ENCODE results near the gene ATG5.

ATG5 gene

GRCh38 chr6:106185615-106186014 is 139.9 kb downstream of the ATG5 start:
- H3K4me3 ChIP-seq (ENCODE audit: low read depth, low read length), result no peak overlapping the region
- no peak for TF ChIP-seq ZNF548 (tag by site-specific recombination; IDR thresholded peaks at IDR 0.05)
- TF ChIP-seq SCRT2 (tag by site-specific recombination; IDR thresholded peaks at IDR 0.05), result no peak
- TF ChIP-seq ZNF514 (tag by site-specific recombination; IDR thresholded peaks at IDR 0.05), result no peak
- no peak for TF ChIP-seq ZNF596 (tag by site-specific recombination; IDR thresholded peaks at IDR 0.05)
- no peak for TF ChIP-seq ZNF768 (tag by site-specific recombination; IDR thresholded peaks at IDR 0.05)
- CTCF ChIA-PET, result interaction anchor here (0.6 to 1.0 kb wide), 3 partner anchors 39 to 1075 kb away, joined by 3 to 4 read pairs (median 3); no protein-coding TSS in a partner anchor
- no peak overlapping the region for H3K27ac ChIP-seq (ENCODE audit: extremely low read depth, low read depth, low read length)
- no peaks in the 10 kb centered on the region for H3K4me1 ChIP-seq (ENCODE audit: control insufficient read depth, insufficient read depth, low read length)
- no peaks in the 10 kb centered on the region for H3K9me3 ChIP-seq (ENCODE audit: control insufficient read depth, insufficient read depth, low read depth, low read length)
- POLR2A ChIA-PET, result no interaction called here
- peaks cover 0 to 7% of the 10 kb centered on the region in 2 experiments; a peak in 1 of 3 replicates for H3K36me3 ChIP-seq (ENCODE audit: control insufficient read depth in 2 of 2, insufficient read depth in 1 of 2, low read length in 2 of 2)

- H3K36me3 ChIP-seq (ENCODE audit: control insufficient read depth in 2 of 2, insufficient read depth in 1 of 2, low read length in 2 of 2), result peaks cover 0 to 7% of the 10 kb centered on the region in 2 experiments; a peak in 1 of 3 replicates
- ChIA-PET CTCF (interaction anchor here (0.7 to 1.0 kb wide), 2 partner anchors 8 to 40 kb away, joined by 3 to 4 read pairs; no protein-coding TSS in a partner anchor), POLR2A (no interaction called here)
- H3K27ac ChIP-seq (ENCODE audit: extremely low read depth, low read depth, low read length), result no peak overlapping the region
- H3K4me3 ChIP-seq (ENCODE audit: low read depth, low read length), result no peak overlapping the region
- no peak for TF ChIP-seq ZNF830 (tag by site-specific recombination; IDR thresholded peaks at IDR 0.05; ENCODE audit: low read depth)
- TF ChIP-seq SP2 (tag by site-specific recombination; IDR thresholded peaks at IDR 0.05), result no peak
- no peak for TF ChIP-seq ZBTB21 (tag by site-specific recombination; IDR thresholded peaks at IDR 0.05)
- TF ChIP-seq PRDM2 (tag by site-specific recombination; IDR thresholded peaks at IDR 0.05; ENCODE audit: borderline replicate concordance), result no peak
- no peak for TF ChIP-seq KLF8 (tag by site-specific recombination; IDR thresholded peaks at IDR 0.05)
- no peak for TF ChIP-seq ZNF580 (tag by site-specific recombination; IDR thresholded peaks at IDR 0.05)
- no peak for TF ChIP-seq GLI2 (tag by site-specific recombination; IDR thresholded peaks at IDR 0.05; ENCODE audit: borderline replicate concordance, low read depth)
- no peak for TF ChIP-seq ZXDB (tag by site-specific recombination; IDR thresholded peaks at IDR 0.05)
- TF ChIP-seq ZNF391 (tag by site-specific recombination; IDR thresholded peaks at IDR 0.05; ENCODE audit: borderline replicate concordance, low read depth), result no peak
- no peak for TF ChIP-seq PBX3 (CRISPR knock-in tag; IDR thresholded peaks at IDR 0.05)
- no peak for TF ChIP-seq ZNF664 (tag by site-specific recombination; IDR thresholded peaks at IDR 0.05)
- no peak for TF ChIP-seq ZNF692 (tag by site-specific recombination; IDR thresholded peaks at IDR 0.05)
- TF ChIP-seq SP3 (tag by site-specific recombination; IDR thresholded peaks at IDR 0.05), result no peak
- TF ChIP-seq ZBTB20 (tag by site-specific recombination; IDR thresholded peaks at IDR 0.05), result no peak
- no peak for TF ChIP-seq WT1 (tag by site-specific recombination; IDR thresholded peaks at IDR 0.05)
- TF ChIP-seq OVOL3 (tag by site-specific recombination; IDR thresholded peaks at IDR 0.05), result no peak
- no peak for TF ChIP-seq ZNF398 (tag by site-specific recombination; IDR thresholded peaks at IDR 0.05)
- no peak for TF ChIP-seq ZNF18 (tag by site-specific recombination; IDR thresholded peaks at IDR 0.05)
- H3K4me1 ChIP-seq (ENCODE audit: control insufficient read depth, insufficient read depth, low read length), result no peaks in the 10 kb centered on the region
- H3K9me3 ChIP-seq (ENCODE audit: control insufficient read depth, insufficient read depth, low read depth, low read length), result no peaks in the 10 kb centered on the region
These were observed 140.9 kb downstream of the ATG5 start for GRCh38 chr6:106184629-106185028.

Data from HEK293 (cell line).